GM19025 (cell line): ENCODE data around the gene HDAC9.
"Not testable (repeated sequence)": the region's sequence is repeated elsewhere in the genome, so short reads cannot be mapped to it uniquely, and the experiment has no call there.

Experiments used
- ATAC-seq: cut with Tn5 transposase; IDR thresholded peaks from one replicate; pipeline ENCODE4 v1.9.1; 2021; ENCODE audit warnings: mild to moderate bottlenecking, low read depth, moderate library complexity; ENCODE audit not compliant: unreplicated experiment

HDAC9 gene

DNA sequence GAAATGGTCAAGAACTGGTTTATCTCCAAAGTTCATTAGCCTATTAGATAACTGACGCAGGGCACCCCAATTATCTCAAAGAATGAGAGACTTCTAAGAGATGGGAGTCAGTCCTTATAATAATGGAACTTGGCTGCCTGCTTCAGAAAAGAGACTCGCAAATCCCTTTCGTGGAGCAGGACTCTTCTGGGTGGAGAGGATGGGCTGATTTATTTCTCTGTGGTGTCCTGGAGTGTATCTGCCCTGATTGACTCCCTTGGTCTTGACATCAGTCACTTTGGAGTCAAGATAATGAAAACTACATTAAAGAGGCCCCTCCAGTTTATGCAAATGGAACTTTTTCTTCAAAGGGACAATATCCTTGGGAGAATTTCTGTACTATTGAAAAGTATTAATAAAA lies 198.9 kb downstream of the HDAC9 start:
- no peak for ATAC-seq

DNA sequence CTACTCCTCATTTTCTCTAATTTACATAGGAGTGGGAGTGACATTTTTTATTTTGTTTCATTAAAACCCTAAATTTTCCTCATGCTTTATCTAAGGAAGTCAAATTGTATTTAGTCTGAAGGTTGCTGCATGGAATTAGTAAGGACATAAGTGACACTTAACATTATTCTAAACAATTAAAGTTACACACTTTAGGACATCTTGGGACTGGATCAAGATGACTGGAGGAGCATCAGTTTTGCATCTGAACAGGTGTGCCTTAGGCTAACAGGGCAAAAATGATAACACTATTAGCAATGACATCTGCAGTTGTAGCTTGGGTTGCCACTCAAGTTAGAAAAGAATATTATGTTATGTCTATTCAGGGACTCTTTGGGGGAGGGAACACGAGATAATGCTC lies 199.4 kb downstream of the HDAC9 start:
- ATAC-seq, result no peak

DNA sequence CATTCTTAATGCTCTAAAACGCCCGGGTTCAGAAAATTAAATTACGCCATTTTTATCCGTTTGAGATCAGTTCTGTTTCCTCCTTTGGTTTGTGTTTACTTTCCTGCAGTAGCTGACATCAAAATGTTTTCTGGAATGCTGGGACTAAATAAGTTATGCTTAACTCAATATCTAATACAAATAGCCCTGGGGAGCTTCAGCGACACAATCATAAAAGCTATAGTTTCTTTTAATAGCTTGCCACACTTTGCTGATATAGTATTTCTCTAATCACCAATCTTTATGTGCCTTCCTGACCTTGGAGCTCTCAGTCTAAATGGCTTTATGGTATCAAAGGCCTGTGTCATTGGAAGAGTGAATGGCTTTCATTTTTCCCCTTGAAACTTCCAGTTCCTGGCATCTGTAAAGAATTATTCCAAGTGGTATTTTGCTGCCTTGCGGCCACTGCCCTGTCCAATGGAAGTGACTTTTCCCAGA lies 202.7 kb downstream of the HDAC9 start:
- ATAC-seq, result no peak

DNA sequence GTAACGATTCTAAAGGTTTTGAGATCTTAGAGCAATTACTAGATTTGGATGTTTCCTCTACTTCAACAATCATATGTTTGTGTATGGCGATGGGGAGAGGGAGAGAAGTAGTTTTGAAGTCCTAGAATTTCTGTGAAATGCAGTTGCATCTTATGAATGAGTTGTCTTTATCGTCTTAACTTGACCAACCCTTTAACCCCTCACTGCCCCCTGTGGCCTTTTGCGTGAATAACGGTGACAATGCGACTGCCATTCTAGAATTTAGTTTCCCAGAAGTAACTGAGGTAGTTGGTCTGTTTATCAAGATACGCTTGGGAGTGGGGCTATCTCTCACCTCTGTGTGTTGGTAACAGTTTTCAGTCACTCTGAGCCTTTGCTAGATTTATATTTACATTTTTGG lies 204.6 kb downstream of the HDAC9 start:
- ATAC-seq, result no peak

DNA sequence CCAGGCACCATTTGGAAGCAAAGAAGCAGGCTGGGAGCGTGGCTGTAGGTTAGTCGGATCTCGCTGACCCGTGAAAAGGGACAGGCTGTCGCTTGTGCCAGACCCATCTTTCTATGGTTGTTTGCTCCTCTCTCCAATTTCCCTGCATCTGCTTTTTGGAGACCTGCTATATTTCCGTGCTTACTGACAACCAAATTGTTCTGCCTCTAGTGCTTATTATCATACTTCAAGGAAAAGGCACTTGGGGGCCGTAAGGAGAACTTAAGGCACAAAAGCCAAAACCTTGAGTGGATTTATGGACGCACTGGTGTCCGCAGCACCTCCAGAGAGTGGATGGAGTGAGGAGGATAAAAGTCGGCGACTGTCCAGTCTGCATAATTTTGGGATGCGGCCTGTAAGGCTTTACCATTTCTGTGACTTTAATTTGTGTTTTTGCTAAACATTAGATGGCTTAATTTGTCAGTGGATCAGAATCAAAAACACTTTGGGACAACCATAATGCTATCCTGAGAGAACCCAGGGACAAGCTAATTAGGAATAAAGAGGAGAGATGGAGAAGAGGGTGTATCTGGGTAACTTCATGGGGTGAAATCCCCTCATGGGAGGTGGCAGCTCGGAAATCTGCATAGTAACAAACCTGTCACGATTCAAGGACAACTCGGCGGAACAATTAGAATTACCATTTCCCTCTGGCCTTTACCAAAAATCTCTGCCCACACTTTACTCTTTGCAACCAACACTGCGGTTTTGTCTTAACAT lies 206.7 kb downstream of the HDAC9 start:
- no peak for ATAC-seq

DNA sequence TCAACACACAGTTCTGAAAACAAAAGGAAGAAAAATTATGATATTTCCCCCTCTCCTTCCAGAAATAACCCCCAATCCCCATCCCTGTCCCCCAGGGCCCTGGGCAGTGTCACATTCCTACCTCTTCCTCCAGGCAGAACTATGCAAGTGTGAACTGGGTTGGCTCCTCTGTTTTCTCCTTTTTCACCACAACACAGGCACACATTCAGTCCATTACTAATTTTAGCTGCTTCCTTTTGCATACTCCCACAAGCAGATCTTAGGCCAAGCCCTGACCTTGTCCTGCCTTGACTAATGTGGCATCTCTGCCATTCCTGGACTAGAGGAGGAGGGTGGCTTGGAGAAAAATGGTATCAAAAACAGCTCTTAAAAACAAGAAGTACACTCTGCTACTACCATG lies 208.1 kb downstream of the HDAC9 start:
- no peak for ATAC-seq

DNA sequence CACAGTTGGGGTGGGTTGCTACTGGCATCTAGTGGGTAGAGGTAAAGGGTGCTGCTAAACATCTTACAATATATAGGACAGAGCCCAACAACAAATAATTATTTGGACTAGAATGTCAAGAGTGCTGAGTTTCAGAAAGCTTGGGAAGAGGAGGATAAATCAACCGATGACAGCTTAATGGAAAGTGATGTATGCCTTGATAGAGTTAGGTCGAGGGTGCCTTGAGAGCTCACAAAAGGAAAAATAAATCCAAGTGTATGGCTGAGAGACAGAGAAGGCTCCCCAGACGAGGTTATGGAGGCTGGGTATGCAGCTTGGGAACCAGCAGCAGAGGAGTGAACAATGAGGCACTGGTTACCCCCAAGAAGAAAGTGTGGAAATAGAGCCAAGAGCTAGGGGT lies 211.1 kb downstream of the HDAC9 start:
- no peak for ATAC-seq

DNA sequence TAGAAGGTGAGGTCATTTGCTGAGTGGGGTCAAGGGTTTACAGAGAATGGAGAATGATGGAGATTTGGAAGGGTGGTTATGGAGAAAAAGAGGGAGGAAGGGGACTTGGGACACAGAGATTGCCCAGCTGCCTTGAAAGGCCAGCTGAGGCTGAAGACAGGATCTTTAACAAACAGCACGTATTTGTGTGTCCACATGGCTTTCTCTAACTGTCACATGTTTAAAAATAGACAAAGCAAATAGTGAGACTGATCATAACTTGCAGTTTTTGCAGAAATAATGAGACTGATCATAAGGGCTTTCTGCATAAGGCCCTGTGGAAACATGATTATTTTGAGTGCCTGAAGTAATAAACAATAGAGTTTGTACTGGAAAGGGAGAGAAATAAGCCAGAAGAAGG lies 212.7 kb downstream of the HDAC9 start:
- ATAC-seq, result no peak

DNA sequence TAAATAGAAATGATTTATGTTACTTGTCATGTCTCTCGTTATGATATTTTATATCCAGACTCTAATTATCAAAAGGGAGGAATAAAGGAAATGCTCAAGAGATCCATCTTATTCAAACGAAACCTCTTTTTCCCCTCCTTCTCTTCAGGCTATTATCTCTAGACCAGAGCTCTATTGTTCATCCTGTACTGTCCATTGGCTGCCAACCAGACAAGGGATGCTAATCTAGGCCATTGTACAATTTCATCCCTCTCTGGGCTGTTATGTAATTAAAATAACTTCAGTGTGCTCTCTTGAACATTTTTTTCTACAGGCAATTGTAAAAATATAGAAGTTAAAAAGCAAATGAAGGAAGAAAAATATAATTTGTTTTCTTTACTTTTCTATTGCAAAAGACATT lies 220.4 kb downstream of the HDAC9 start:
- no peak for ATAC-seq

DNA sequence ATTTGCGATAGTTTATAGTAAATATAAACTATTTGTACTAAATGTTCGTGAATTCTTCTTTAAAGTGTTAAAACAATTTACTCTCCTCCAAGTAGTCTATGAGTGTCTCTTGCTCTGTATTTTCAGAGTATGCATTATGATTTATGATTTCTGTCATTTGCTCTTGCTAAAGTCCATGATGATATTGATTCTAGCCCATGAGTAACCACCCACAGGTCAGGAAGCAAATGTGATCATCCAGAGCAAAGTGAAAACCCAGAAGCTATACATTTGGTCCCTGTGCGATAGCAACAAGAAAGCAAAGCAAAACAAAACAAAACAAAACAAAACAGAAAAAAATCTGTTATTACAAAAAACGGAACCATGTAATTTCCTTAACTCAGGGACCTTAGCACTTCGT lies 225.9 kb downstream of the HDAC9 start:
- no peak for ATAC-seq

DNA sequence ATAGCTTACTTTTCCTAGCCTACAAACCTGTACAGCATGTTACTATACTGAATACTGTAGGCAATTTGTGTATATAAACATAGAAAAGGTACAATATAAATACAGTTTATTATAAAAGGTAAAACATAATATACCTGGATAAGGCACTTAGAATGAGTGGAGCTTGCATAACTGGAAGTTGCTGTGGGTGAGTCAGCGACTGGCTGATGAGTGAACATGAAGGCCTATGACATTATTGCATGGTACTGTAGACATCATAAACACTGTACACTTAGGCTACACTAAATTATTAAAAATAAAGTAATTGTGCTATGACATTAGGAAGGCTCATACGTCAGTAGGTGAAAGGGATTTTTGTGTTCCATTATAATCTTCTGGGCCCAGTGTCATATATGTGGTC lies 228.8 kb downstream of the HDAC9 start:
- no peak for ATAC-seq

DNA sequence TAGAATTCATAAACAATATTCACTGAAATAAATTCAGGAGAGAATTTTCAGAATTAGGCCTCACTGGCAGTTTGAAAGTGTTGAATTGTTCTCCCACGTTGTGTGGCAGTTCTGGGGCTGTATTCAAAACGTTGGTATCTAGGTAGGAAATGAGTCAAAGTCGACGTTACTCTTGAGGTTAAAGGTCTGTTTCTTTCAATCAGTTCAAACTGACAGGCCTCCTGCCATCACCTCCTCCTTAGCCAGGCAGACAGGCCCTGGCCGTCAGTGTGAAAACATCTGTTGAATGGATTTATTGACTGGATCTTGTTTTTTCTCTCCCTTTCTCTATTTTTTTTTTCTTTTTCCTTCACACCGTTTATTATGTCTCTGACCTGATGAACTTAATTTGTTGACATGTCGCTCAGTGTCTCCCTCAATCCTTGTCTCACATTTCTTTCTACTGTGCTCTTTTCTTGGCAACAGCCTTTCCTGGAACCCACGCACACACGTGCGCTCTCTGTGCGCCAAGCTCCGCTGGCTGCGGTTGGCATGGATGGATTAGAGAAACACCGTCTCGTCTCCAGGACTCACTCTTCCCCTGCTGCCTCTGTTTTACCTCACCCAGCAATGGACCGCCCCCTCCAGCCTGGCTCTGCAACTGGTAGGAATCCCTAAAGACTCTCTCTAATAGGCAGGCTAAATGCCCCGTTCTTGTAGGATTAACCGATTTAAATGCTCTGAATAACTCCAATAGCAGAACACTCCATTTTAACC lies 231.7 kb downstream of the HDAC9 start:
- no peak for ATAC-seq

DNA sequence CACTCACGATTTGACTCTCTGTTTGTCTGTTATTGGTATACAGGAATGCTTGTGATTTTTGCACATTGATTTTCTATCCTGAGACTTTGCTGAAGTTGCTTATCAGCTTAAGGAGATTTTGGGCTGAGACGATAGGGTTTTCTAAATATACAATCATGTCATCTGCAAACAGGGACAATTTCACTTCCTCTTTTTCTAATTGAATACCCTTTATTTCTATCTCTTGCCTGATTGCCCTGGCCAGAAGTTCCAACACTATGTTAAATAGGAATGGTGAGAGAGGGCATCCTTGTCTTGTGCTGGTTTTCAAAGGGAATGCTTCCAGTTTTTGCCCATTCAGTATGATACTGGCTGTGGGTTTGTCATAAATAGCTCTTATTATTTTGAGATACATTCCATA lies 240.5 kb downstream of the HDAC9 start:
- ATAC-seq, result not testable (repeated sequence)

DNA sequence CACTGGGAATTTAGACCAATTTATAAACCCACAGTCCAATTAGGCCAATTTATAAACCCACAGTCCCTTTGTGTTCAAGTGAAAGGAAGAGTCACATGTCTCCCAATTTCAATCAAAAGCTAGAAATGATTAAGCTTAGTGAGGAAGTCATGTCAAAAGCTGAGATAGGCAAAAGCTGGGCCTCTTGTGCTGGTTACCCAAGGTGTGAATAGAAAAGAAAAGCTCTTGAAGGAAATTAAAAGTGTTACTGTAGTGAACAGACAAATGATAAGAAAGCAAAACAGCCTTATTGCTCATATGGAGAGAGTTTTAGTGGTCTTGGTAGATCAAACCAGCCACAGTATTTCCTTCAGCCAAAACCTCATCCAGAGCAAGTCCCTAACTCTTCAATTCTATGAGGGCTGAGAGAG lies 245.0 kb downstream of the HDAC9 start:
- no peak for ATAC-seq

DNA sequence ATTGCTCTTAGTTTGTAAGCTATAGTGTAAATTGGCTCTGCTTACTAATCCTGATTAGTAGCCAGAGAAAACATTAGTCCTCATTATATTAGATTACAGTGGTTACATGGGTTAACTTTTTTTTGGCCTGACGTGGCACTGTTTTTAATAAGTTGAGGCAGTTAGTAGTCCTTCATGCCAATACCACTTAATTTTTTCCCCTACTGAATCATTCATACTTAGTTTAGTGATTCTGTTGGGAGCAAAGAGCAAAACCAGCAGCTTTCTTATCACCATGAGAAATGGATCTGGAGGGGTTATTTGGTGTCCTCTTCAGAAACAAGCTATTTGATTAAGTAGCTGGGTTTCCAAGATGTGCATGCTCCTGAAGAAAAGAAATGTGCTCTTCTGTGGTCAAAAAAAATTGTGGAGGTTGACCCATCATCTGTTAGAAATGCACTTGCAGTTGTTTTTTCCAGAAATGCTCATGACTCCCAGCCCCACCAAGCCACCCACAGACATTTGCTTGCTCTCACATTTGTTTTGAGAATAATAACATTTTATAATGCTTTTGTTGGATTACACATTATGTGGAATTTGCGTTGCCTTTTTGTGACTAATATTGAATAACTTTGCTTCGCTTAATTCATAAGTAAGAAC lies 258.5 kb downstream of the HDAC9 start:
- ATAC-seq, result no peak

DNA sequence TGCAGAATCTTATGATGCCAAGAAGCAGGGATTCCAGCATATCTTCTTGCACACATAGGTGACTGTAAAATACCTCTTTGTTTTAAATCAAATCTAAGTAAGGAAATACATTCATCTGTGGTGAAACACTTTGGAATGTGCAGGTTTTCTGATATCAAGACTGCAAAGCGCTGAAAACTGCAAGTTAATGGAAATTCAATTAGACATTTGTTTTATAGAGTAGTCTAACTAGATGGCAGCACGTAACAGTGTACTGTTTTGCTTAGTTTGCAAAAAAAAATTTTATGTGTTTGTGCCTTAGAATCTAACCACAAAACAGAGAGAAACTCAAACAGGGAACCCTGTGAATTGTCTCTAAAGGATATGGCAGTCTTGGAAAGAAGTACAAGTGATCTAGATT lies 259.2 kb downstream of the HDAC9 start:
- ATAC-seq, result no peak

DNA sequence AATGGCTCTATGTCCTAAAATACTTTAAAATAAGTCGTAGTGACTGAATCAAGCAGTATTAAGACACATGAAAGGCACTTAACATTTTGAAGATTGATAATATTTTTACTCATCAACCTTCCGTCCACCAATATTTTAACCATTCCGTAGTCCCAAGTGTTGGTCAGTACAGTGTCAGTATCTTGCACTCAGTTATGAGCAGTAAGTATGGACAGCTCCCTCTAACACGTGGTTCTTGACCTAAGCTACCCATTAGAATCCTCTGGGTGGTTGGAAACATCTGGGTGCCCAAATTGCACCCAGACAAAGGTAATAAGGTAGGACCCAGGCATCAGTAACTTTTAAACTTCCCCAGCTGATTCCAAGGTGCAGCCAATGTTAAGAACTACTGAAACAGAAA lies 260.2 kb downstream of the HDAC9 start:
- ATAC-seq, result no peak

DNA sequence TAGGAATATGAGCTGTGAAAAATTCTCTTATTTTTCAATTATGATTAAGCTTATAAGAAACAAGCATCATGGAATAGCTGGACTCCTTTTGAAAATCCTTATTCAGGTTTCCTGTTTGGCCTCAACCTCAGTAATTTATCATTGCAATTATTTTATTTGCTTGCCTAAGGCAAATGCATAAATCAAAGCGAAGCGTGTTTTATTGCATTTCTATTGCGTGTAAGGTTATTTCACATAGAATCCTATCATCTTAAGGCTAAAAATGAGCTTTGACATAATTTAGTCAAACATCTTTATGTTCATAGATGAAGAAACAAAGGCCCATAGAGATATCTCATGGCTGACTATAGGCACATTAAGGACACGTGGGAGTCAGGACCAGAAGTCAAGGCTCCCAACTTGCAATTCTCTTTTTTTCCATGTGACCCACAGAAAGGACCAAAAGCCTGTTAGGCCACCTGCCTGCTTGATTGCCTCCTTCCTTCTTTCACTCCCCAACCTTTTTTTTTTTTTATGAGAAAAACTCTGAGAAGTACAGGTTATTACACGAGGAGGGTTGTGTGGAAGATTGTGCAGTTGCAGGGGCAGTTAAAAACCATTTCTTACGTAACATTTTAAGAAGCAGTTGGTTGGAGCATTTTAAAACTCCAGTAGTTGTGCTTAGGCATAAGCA lies 261.0 kb downstream of the HDAC9 start:
- no peak for ATAC-seq

DNA sequence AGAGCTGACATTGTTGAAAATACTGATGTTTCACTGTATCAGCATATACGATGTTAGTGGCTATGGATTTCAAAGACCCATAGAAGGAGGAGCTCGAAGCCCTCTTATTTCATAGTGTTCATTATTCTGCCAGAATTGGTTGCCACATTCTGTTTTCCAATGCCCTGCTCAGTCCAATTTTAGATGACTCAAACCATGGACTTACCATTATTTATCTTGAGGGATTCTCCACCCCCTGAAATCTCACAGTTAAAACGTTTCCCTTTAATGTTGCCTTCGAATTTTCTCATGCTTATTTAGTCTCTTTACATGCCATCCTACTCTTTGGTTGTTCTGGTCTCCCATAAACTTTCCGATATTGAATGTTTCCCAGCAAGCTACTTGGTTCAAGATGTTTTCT lies 264.5 kb downstream of the HDAC9 start:
- no peak for ATAC-seq

DNA sequence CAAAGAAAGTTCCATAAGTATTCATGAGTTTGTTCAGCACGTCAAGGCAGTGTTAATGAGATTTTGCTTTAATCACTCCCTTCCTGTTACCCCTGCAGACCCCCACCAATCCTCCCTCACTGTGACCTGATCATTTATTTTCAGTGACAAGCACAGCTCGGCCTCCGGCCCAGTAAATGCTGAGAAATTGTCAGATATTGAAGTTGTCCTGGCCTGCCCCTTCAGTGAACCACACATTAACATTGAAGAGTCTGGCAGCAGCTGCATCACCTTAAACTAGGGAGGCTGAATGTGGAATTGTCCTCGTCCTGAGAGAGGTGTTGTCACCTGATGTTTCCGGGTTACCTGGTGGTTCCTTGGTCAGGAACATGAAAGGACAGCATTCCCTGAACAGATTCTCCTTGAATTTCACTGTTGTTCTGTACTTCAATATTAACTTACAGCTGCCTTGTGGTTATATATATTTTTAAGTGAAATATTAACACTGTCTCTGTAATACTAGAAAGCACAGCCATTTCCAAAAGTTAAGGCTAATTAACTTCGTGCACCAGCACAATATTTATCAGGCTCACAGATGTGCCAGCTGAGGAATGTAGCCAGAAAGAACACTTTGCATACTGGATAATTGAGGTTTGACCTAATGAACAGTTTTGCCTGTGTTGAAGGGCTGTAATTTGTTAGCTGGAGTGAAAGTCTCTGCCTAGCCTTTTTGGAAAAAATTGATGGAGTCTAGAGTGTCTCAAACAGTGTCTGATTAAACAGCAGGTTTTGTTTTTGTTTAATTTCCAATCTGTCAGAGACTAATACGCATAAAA lies 265.3 kb downstream of the HDAC9 start:
- no peak for ATAC-seq
